ENCODE results near the gene PLEKHA1. TPM values are rescaled to one million over a fixed set of nuclear protein-coding genes. Genes with fewer than 3 reads are reported as not detected.

The PLEKHA1 gene
- total and polyA plus RNA-seq, 2 experiments from 2014 or later: 25.8 to 36.6 TPM

DNA sequence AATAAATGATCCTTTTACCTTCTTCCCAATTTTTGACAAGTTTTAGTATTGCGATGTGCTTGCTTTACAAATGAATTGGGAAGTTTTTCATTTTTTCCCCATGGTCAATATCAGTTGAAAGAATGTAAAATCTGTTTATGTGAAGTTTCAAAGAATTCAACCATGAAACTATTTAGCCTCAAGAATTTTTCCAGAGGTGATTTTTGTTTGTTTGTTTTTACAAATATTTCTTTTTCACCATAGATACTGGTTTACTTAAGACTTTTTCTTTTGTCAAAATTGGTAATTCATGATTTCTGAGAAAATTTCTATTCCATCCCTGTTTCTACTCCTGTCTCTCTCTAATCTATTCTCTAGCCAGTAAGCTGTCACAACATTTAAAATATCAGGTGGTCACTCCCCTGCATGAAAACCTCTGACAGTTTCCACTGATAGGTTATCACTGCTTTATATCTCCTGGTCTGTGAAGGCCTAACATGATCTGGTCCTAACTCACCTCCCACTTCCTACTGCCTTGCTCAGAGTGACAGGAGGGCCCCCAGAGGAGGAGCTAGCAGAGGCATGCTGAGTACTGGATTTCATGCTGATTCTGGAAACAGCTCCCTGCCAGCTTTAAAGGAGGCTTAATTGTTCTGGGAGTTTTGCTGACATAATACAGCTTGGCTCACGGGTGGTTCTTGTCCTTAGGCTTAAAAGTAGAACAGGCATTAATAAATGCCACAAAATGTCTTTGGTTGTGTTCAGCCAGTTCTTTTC is 72.3 kb downstream of the PLEKHA1 start:
- H3K9me3 Mint-ChIP-seq: peaks cover 20% of the 10 kb centered on the region; the same call in 2 of the 3 replicates
- Histone ChIP-seq H3K27me3 (ENCODE audit: insufficient read depth) (no peaks in the 10 kb centered on the region), H3K9me2 (ENCODE audit: insufficient read depth) (no peaks in the 10 kb centered on the region), H2AFZ (no peak overlapping the region), H3F3A (replicated peaks; ENCODE audit: low read depth) (no peaks in the 10 kb centered on the region), H3K27ac (ENCODE audit: low read depth) (no peak overlapping the region), H3K79me2 (replicated peaks; ENCODE audit: insufficient read depth) (no peaks in the 10 kb centered on the region), H3K4me2 (no peak overlapping the region), H4K20me1 (replicated peaks; ENCODE audit: insufficient read depth) (no peaks in the 10 kb centered on the region), H3K4me1 (ENCODE audit: insufficient read depth) (peaks cover 4% of the 10 kb centered on the region; the same call in 1 of the 2 replicates), H3K36me3 (ENCODE audit: insufficient read depth) (no peaks in the 10 kb centered on the region; the same call in 1 of the 2 replicates), H3K4me3 (no peak overlapping the region)
- TF ChIP-seq ZNF331 (CRISPR knock-in tag; IDR thresholded peaks at IDR 0.05; ENCODE audit: low read depth) (no peak), NANOG (IDR thresholded peaks at IDR 0.05; ENCODE audit: borderline replicate concordance) (no peak), CREB1 (CRISPR knock-in tag; IDR thresholded peaks at IDR 0.05; ENCODE audit: low read depth) (no peak), EZH2 (IDR thresholded peaks at IDR 0.05; ENCODE audit: low read depth, unreplicated experiment) (no peak), EZH2phosphoT487 (IDR thresholded peaks at IDR 0.05; ENCODE audit: unreplicated experiment) (no peak)
- TF ChIP-seq, protein P1, sequence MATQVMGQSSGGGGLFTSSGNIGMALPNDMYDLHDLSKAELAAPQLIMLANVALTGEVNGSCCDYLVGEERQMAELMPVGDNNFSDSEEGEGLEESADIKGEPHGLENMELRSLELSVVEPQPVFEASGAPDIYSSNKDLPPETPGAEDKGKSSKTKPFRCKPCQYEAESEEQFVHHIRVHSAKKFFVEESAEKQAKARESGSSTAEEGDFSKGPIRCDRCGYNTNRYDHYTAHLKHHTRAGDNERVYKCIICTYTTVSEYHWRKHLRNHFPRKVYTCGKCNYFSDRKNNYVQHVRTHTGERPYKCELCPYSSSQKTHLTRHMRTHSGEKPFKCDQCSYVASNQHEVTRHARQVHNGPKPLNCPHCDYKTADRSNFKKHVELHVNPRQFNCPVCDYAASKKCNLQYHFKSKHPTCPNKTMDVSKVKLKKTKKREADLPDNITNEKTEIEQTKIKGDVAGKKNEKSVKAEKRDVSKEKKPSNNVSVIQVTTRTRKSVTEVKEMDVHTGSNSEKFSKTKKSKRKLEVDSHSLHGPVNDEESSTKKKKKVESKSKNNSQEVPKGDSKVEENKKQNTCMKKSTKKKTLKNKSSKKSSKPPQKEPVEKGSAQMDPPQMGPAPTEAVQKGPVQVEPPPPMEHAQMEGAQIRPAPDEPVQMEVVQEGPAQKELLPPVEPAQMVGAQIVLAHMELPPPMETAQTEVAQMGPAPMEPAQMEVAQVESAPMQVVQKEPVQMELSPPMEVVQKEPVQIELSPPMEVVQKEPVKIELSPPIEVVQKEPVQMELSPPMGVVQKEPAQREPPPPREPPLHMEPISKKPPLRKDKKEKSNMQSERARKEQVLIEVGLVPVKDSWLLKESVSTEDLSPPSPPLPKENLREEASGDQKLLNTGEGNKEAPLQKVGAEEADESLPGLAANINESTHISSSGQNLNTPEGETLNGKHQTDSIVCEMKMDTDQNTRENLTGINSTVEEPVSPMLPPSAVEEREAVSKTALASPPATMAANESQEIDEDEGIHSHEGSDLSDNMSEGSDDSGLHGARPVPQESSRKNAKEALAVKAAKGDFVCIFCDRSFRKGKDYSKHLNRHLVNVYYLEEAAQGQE (IDR thresholded peaks at IDR 0.05; ENCODE audit: unreplicated experiment): no peak
- TF ChIP-seq, protein P2, sequence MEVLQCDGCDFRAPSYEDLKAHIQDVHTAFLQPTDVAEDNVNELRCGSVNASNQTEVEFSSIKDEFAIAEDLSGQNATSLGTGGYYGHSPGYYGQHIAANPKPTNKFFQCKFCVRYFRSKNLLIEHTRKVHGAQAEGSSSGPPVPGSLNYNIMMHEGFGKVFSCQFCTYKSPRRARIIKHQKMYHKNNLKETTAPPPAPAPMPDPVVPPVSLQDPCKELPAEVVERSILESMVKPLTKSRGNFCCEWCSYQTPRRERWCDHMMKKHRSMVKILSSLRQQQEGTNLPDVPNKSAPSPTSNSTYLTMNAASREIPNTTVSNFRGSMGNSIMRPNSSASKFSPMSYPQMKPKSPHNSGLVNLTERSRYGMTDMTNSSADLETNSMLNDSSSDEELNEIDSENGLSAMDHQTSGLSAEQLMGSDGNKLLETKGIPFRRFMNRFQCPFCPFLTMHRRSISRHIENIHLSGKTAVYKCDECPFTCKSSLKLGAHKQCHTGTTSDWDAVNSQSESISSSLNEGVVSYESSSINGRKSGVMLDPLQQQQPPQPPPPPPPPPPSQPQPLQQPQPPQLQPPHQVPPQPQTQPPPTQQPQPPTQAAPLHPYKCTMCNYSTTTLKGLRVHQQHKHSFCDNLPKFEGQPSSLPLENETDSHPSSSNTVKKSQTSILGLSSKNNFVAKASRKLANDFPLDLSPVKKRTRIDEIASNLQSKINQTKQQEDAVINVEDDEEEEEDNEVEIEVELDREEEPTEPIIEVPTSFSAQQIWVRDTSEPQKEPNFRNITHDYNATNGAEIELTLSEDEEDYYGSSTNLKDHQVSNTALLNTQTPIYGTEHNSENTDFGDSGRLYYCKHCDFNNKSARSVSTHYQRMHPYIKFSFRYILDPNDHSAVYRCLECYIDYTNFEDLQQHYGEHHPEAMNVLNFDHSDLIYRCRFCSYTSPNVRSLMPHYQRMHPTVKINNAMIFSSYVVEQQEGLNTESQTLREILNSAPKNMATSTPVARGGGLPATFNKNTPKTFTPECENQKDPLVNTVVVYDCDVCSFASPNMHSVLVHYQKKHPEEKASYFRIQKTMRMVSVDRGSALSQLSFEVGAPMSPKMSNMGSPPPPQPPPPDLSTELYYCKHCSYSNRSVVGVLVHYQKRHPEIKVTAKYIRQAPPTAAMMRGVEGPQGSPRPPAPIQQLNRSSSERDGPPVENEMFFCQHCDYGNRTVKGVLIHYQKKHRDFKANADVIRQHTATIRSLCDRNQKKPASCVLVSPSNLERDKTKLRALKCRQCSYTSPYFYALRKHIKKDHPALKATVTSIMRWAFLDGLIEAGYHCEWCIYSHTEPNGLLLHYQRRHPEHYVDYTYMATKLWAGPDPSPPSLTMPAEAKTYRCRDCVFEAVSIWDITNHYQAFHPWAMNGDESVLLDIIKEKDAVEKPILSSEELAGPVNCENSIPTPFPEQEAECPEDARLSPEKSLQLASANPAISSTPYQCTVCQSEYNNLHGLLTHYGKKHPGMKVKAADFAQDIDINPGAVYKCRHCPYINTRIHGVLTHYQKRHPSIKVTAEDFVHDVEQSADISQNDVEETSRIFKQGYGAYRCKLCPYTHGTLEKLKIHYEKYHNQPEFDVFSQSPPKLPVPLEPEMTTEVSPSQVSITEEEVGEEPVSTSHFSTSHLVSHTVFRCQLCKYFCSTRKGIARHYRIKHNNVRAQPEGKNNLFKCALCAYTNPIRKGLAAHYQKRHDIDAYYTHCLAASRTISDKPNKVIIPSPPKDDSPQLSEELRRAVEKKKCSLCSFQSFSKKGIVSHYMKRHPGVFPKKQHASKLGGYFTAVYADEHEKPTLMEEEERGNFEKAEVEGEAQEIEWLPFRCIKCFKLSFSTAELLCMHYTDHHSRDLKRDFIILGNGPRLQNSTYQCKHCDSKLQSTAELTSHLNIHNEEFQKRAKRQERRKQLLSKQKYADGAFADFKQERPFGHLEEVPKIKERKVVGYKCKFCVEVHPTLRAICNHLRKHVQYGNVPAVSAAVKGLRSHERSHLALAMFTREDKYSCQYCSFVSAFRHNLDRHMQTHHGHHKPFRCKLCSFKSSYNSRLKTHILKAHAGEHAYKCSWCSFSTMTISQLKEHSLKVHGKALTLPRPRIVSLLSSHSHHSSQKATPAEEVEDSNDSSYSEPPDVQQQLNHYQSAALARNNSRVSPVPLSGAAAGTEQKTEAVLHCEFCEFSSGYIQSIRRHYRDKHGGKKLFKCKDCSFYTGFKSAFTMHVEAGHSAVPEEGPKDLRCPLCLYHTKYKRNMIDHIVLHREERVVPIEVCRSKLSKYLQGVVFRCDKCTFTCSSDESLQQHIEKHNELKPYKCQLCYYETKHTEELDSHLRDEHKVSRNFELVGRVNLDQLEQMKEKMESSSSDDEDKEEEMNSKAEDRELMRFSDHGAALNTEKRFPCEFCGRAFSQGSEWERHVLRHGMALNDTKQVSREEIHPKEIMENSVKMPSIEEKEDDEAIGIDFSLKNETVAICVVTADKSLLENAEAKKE (CRISPR knock-in tag; IDR thresholded peaks at IDR 0.05): no peak
- TF ChIP-seq, protein P3, sequence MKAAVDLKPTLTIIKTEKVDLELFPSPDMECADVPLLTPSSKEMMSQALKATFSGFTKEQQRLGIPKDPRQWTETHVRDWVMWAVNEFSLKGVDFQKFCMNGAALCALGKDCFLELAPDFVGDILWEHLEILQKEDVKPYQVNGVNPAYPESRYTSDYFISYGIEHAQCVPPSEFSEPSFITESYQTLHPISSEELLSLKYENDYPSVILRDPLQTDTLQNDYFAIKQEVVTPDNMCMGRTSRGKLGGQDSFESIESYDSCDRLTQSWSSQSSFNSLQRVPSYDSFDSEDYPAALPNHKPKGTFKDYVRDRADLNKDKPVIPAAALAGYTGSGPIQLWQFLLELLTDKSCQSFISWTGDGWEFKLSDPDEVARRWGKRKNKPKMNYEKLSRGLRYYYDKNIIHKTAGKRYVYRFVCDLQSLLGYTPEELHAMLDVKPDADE (IDR thresholded peaks at IDR 0.05): no peak
- DNase-seq (ENCODE audit: low spot score): peak; percentile 30
- ATAC-seq: peak; percentile 57
- H3K27me3 Mint-ChIP-seq (ENCODE audit: insufficient read depth, low read depth, poor library complexity): no peaks in the 10 kb centered on the region
- H3K4me3 Mint-ChIP-seq: no peak overlapping the region
- peaks cover 10% of the 10 kb centered on the region for H3K36me3 Mint-ChIP-seq (ENCODE audit: low read depth)
- no peaks in the 10 kb centered on the region; the same call in 2 of the 3 replicates for H3K4me1 Mint-ChIP-seq
- H3K27ac Mint-ChIP-seq: no peak overlapping the region
